Effector CD4-positive, alpha-beta T cell (primary cell): ENCODE measurements around the gene LRRC3.

Experiments used
- DNase-seq: peaks from one replicate; pipeline ENCODE4 v3.0.0-alpha.2; 2020

LRRC3 gene

GRCh38 chr21:44440241-44441040, 14.9 kb upstream of the LRRC3 start:
- DNase-seq: no peak

GRCh38 chr21:44441041-44441400, 14.3 kb upstream of the LRRC3 start:
- DNase-seq: no peak

GRCh38 chr21:44441581-44442265, 13.6 kb upstream of the LRRC3 start:
- DNase-seq: no peak

- no peak for DNase-seq
Measured at GRCh38 chr21:44442266-44443125, 12.8 kb upstream of the LRRC3 start.

- DNase-seq: no peak
Measured at GRCh38 chr21:44443291-44443890, 11.9 kb upstream of the LRRC3 start.

DNA sequence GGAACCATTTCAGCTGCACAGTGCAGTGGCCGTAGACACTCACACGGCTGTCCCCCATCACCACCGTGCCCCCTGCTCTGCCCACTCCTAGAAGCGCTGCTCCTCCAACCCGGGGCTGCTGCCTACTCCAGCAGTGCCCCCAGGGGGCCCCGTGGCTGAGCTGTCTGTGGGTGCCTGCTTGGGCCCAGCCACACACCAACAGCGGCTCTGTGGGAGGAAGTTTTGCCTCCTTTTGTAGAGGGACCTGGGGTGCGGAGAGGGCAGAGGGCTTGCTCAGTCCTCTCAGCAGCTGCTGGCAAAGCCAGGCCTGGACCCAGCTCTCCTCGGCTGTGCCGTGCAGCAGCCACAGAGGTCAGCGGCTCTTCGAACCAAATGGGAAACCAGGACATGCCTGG, 11.4 kb upstream of the LRRC3 start:
- DNase-seq: no peak

GRCh38 chr21:44444286-44444931, 10.9 kb upstream of the LRRC3 start:
- no peak for DNase-seq

- no peak for DNase-seq
Measured at GRCh38 chr21:44445145-44445812, 10.0 kb upstream of the LRRC3 start.

- DNase-seq: peak; percentile 0
Measured at GRCh38 chr21:44448651-44449131, 6.6 kb upstream of the LRRC3 start.

DNA sequence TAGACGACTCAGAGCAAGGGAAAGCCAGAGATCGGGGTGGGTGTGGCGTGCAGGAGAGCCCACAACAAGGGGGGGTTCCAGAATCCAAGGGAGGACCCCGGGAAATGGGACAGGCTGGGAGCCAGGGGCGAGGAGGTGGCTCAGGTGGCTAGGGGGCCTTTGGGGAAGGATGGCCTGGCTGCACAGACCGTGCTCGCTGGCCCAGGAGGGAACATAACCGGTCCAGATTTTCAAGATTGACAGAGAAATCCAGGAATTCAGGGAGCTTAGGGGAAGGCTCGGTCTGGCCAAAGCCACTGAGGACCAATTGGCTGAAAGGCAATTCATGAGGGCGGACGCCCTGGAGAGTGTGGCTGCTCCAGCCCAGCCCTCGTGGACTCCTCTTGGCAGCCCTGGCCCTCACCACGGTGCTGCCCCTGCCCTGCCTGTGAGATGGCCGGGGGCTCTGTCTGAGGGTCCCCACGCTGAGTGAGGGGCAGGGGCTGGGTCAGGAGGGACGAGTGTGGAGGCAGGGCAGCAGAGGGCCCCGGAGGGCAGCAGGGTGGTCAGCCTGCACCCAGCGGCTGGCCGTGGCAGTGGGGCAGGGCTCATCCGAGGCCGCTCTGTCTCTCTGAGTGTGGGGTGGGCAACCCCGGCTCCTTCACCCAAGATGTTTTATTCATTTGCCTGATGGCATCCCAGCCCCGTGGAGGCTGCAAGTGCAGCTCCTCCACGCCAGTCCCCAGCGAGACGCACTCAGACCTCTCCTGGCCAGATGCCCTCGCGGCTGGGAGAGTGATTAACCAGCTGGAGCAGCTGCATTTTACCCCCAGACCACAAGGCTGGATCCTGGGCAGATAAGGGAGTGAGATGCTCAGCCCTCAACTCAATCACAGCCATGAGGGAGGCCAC, 5.6 kb upstream of the LRRC3 start:
- no peak for DNase-seq

- no peak for DNase-seq
Measured at GRCh38 chr21:44450402-44450801, 4.9 kb upstream of the LRRC3 start.

- no peak for DNase-seq
Measured at GRCh38 chr21:44450999-44451398, 4.3 kb upstream of the LRRC3 start.

DNA sequence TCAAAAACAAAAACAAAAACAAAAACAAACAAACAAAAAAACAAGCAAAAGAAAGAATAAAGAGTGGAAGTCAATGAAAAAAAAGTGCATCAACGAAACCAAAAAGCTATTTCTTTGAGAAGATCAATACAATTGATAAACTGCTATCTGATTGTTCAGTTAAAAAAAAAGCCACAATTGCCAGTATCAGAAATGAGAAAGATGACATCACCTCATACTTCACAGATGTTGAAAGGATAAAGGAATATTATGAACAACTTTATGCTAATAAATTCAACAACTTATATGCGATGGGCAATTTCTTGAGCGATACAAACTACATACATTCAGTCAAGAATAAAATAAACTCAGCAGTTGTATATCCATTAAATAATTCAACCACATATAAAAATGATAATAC, 2.2 kb upstream of the LRRC3 start:
- no peak for DNase-seq

GRCh38 chr21:44454058-44454457, 1.3 kb upstream of the LRRC3 start:
- DNase-seq: no peak

DNA sequence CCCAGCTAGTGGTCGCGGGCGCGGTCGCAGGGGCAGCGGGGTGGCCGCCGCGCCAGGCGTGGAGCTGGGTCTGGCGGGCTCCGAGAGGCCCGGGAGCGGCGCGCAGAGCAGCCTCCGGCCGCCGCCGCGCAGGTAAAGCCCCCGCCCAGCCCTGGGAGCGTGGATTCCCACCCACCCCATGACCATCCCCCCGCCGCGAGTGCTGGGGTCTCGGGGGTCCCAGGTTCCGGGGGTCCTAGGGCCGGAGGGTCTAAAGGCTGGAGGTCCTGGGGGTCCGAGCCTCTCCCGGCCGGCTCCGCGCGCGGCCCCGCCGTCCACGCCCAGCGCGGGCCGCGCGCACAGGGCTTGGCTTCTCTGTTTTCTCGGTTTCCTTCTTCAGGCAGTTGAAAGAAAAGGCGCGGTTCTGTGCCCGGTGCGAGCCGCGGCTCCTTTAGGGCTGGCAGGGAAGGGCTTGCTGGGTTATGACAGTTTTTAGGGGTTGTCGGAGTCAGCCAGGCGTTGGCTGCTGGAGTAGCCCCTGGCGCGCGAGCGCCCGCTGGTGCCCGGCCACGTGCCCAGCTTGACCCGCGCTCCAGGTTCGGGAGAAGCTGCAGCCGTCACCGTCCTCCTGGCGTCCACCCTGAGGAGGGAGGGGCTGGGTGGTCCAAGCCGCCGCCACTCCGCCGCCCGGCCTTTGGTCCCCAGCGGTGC, 359 bp downstream of the LRRC3 start:
- no peak for DNase-seq

GRCh38 chr21:44456214-44456914, 1.1 kb downstream of the LRRC3 start:
- DNase-seq: no peak

DNA sequence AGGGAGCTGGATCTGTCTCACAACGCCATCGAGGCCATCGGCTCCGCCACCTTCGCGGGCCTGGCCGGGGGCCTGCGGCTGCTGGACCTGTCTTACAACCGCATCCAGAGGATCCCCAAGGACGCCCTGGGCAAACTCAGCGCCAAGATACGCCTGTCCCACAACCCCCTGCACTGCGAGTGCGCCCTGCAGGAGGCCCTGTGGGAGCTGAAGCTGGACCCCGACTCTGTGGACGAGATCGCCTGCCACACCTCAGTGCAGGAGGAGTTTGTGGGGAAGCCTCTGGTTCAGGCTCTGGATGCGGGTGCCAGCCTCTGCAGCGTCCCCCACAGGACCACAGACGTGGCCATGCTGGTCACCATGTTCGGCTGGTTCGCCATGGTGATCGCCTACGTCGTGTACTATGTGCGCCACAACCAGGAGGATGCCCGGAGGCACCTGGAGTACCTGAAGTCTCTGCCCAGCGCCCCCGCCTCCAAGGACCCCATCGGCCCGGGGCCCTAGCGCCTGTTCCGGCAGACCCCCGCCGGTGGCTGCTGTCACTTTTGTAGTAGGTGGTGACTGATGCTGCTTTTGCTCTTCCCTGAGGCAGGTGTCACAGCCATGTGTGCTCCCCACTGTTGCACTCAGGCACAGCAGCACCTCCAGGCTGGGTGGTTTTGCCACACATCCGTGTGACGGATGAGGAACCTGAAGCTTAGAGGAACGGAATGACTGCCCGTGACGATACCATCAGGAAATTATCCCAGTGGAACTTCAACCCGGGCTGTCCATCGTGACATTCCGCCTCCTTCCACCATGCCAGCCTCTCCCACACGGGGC, 1.8 kb downstream of the LRRC3 start:
- no peak for DNase-seq

- no peak for DNase-seq
Measured at GRCh38 chr21:44458971-44459711, 3.8 kb downstream of the LRRC3 start.
